GM21526 (cell line): ENCODE measurements around the gene RTN4RL1.
"Not testable (repeated sequence)": the region's sequence is repeated elsewhere in the genome, so short reads cannot be mapped to it uniquely, and the experiment has no call there.

ENCODE experiments used
- ATAC-seq: cut with Tn5 transposase; IDR thresholded peaks from one replicate; pipeline ENCODE4 v1.9.1; 2021; ENCODE audit warnings: moderate library complexity; ENCODE audit not compliant: unreplicated experiment, low FRiP score

RTN4RL1 gene

GRCh38 chr17:2008332-2009126, 16.6 kb downstream of the RTN4RL1 start:
- ATAC-seq = no peak

GRCh38 chr17:2004435-2004952, 20.6 kb downstream of the RTN4RL1 start:
- no peak for ATAC-seq

- ATAC-seq = no peak
Measured at GRCh38 chr17:2003525-2003924, 21.6 kb downstream of the RTN4RL1 start.

GRCh38 chr17:2002767-2003329, 22.3 kb downstream of the RTN4RL1 start:
- ATAC-seq = no peak

- no peak for ATAC-seq
Measured at GRCh38 chr17:1999557-2000251, 25.4 kb downstream of the RTN4RL1 start.

- no peak for ATAC-seq
Measured at GRCh38 chr17:1997927-1998742, 27.0 kb downstream of the RTN4RL1 start.

GRCh38 chr17:1997289-1997926, 27.7 kb downstream of the RTN4RL1 start:
- ATAC-seq = no peak

- ATAC-seq = no peak
Measured at GRCh38 chr17:1996800-1997288, 28.3 kb downstream of the RTN4RL1 start.

- no peak for ATAC-seq
Measured at GRCh38 chr17:1995907-1996799, 29.0 kb downstream of the RTN4RL1 start.

- no peak for ATAC-seq
Measured at GRCh38 chr17:1995321-1995892, 29.7 kb downstream of the RTN4RL1 start.

GRCh38 chr17:1994707-1995106, 30.4 kb downstream of the RTN4RL1 start:
- ATAC-seq = no peak

- no peak for ATAC-seq
Measured at GRCh38 chr17:1992541-1992940, 32.6 kb downstream of the RTN4RL1 start.

GRCh38 chr17:1989135-1989534, 36.0 kb downstream of the RTN4RL1 start:
- ATAC-seq = no peak

GRCh38 chr17:1986783-1987451, 38.2 kb downstream of the RTN4RL1 start:
- no peak for ATAC-seq

GRCh38 chr17:1985686-1986085, 39.4 kb downstream of the RTN4RL1 start:
- ATAC-seq = no peak

- ATAC-seq = no peak
Measured at GRCh38 chr17:1985093-1985492, 40.0 kb downstream of the RTN4RL1 start.

GRCh38 chr17:1982793-1983366, 42.3 kb downstream of the RTN4RL1 start:
- not testable (repeated sequence) for ATAC-seq
